Lower leg skin (tissue), 3 donors: ENCODE measurements around the gene MELTF.

Experiments
- CTCF ChIP-seq, 3 donors: fragments of 450-650 bp; IDR thresholded peaks; one replicate each; pipeline ENCODE4 v1.5.1; 2016; ENCODE audit warnings: antibody characterized with exemption in 3 of 3, mild to moderate bottlenecking in 3 of 3, moderate library complexity in 2 of 3
- POLR2A ChIP-seq, 2 donors: fragments of 450-650 bp; IDR thresholded peaks; one replicate each; pipeline ENCODE4 v1.6.1; 2016 to 2017; ENCODE audit warnings: antibody characterized with exemption in 2 of 2, mild to moderate bottlenecking in 1 of 2, moderate library complexity in 1 of 2

DNA sequence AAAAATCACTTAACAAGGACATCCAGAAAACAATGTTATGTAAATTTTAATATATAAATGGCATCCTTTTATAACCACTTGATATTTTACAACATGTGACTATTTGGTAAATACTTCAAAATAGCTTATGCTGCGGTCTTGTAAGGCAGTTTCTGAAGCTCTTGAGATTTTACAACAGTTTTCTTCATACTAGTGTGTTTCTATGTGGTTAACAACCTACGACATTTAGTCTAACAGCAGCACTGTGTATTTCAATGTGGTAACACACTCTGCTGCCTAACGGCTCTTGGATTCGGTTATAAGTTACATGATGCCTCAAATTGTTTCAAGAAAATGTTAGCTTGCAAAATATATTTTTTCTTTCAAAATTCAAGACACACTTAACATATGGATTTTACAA, 12.9 kb upstream of the MELTF start:
- no peak for TF ChIP-seq CTCF (IDR thresholded peaks at IDR 0.05)
- TF ChIP-seq POLR2A (IDR thresholded peaks at IDR 0.05): no peak
